Measurements from ENCODE around the gene KCNC2.

- TF ChIP-seq EZH2 (IDR thresholded peaks at IDR 0.05; ENCODE audit: borderline replicate concordance, insufficient read depth, low read length, poor library complexity, severe bottlenecking) (no peak), SMC3 (conservative IDR thresholded peaks at IDR 0.05; ENCODE audit: poor library complexity) (no peak)
- TF ChIP-seq, protein P1, sequence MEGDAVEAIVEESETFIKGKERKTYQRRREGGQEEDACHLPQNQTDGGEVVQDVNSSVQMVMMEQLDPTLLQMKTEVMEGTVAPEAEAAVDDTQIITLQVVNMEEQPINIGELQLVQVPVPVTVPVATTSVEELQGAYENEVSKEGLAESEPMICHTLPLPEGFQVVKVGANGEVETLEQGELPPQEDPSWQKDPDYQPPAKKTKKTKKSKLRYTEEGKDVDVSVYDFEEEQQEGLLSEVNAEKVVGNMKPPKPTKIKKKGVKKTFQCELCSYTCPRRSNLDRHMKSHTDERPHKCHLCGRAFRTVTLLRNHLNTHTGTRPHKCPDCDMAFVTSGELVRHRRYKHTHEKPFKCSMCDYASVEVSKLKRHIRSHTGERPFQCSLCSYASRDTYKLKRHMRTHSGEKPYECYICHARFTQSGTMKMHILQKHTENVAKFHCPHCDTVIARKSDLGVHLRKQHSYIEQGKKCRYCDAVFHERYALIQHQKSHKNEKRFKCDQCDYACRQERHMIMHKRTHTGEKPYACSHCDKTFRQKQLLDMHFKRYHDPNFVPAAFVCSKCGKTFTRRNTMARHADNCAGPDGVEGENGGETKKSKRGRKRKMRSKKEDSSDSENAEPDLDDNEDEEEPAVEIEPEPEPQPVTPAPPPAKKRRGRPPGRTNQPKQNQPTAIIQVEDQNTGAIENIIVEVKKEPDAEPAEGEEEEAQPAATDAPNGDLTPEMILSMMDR (IDR thresholded peaks at IDR 0.05; ENCODE audit: poor library complexity, severe bottlenecking): no peak
Measured at GRCh38 chr12:75065482-75065881, 144.2 kb downstream of the KCNC2 start.
